SW 1271 (cell line): Measurements from ENCODE around the gene MEP1A.
"Not testable (repeated sequence)": the region's sequence is repeated elsewhere in the genome, so short reads cannot be mapped to it uniquely, and the experiment has no call there.

ENCODE experiments used
- DNase-seq, 2 experiments: peaks; one replicate each; lab custom pipeline; 2025; lab: John Stamatoyannopoulos, UW

MEP1A gene

DNA sequence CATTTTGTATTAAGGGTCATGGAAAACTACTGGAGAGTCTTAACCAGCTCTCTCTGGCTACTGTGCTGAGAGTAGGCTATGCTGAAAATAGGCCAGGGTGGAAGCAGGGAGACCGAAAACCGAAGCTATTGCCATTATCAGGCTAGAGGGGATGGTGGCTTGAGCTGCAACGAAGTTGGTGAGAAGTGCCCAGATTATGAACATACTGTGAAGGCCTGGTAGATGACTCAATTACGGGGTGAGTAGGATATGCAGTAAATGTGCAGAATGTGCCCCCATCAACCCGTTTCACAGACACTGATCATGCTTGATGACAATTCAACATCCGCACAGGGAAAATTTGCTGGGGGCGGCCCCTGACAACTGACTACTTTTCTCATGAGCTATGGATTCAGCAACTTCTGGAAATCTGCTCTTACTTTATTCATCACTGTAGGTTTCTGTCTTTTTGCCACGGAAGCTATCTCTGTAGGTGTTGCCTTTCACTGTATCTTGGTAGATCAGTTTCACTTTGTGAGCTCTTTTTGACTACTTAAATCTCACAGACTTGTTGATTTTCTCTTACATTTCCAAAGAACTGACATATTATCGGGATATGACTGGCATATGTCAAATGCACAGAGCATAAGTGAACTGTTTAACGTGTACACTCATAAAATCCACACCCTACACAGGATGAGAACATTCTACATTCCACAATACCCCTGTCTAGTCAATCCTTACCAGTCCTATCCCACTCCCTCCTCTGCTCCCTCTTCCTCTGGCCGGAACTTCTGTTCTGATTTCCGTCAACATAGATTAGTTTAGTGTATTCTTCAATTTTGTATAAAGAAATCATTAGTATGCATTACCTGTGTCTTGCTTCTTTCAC, 15.5 kb upstream of the MEP1A start:
- DNase-seq, result no peak

DNA sequence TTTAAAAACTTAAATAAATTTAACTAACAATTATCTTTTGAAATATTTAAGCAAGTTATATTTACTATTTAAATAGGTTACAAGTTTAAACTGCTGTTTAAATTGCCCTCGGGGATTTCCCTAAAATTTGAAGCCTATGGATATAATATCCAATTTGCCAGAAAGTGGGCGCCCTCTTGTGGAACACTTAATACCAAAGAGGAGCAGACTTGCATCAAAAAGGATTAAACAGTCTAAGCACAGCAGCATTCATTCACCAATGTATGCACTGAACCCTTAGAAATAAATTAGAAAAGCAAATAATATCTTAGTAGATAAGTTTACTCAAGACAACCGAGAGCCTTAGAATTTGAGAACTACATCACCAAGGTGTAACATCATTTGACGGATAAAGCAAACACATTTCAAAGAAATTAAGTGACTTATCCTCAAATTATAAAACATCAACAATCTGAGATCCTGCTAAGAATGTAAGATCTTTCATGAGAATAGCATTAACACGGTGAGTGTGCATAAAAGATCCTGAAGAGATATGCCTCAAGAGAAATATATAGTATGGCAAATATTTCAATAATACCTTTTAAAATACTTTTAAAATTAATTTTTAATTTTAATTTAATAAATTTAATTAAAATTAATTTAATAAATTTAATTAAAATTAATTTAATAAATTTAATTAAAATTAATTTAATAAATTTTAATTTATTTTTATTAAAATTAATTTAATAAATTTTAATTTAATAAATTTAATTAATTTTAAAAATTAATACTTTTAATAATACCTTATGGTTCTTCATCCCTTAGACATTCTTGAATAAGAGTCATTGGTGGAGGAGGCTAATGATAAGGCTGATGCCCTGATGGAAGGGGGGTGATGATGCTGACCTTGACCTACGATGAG, 11.5 kb upstream of the MEP1A start:
- DNase-seq, result peak in 1 of 2 experiments; percentile 56

DNA sequence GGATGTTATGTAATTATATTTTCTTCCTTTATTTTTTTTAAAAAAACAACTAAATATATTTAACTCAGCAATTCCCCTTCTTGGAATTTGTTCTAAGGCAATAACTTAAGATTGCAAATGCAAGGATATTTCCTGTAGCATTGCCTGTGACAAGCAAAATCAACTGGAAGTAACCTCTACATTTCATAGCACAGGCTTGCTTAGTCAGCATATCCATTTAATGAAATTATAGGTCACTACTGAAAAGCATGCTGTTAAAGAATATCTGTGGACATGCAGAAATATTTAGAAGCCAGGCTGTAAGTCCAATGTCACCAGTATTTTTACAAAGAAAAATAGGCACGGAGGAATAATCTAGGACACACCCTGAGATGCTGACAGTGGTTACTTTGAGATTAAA, 8.7 kb upstream of the MEP1A start:
- no peak for DNase-seq

DNA sequence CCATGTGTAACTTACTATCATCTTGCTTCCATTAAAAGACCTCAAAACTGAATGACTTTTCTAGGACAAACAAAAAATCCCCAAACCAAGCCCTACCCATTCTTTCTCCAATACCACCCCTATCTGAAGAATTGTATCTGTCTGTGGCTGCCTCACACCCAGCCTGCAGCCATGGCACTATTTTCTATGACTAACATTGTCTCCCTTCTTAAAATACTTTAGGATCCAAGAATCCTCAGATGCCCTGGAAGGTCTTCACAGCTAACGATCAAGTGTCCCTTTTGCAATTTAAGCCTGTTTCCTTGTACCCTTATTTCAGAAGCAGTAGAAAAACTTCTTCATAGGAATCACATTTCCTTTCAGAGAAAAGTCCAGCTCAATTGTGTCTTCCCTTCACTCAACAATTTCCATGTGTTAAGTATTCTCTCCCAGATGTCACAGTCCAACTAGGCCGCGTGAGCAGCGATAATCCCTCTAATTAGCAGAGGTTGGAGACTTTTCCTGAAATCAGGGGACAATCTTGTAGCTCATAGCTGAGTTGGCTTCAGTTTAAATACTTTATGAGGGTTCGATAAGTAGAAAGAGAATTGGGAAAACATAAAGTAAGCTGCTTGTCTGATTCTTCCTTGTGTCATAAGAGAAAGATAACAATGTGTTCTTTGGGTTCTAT, 5.2 kb upstream of the MEP1A start:
- no peak for DNase-seq

- DNase-seq, result no peak
Observed at GRCh38 chr6:46788791-46789190, 4.4 kb upstream of the MEP1A start.

DNA sequence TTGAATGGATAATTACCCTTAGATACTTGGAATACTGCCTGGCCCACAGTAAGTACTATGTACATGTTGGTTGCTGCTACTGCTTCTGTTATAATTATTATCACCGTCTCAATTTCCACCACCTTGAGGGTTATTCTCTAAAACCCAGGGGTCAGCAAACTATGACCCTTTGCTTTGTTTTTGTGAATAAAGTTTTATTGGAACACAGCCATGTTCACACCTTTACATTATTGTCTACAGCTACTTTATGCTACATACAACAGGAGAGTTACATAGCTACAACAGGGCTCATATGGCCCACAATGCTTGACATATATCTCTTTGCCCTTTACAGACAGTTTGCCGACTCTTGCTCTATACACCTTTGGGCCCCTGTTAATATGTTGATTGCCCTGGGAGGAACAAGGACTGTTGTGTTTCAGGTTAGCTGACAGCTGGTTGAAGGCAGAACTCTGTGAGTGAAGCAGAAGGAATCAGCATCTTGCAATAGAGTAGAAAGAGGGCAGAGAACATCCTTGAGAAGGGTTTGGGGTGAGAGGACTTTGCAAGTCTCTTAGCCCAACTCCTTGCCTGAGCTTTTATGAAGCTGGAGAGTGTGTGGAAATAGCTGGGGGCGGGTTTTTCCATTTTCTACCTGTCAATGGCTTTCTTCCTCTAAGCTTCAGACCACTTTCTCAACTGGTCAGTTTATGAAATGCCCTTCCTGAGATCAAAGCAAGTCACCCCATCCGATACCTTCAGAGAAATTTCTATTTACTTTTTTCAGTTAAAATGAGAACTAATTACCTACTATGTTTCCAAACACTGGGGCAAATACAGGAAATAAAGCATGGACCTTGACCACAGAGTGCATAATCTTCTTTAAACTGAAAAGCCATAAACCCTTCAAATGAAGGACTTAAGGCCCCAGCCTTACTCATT, 3.5 kb upstream of the MEP1A start:
- no peak for DNase-seq

GRCh38 chr6:46790355-46790874, 2.8 kb upstream of the MEP1A start:
- DNase-seq, result no peak

DNA sequence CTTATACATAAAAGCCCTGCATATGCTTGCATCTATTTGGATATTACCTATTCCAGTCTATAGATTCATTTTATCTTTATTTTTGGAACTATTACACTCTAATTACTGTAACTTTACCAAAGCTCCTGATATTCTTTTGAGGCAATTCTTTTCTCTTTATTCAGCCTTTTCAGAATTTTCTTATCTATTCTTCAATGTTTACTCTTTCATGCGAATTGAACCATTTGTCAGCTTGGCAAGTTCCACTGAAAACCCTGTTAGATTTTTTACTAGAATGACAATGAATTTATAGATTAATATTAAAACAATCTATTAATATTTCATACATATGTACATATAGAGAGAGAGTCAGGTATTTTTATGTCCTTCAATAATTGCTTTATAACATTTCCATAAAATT, 554 bp upstream of the MEP1A start:
- DNase-seq, result no peak

GRCh38 chr6:46794068-46794467, 879 bp downstream of the MEP1A start:
- no peak for DNase-seq

DNA sequence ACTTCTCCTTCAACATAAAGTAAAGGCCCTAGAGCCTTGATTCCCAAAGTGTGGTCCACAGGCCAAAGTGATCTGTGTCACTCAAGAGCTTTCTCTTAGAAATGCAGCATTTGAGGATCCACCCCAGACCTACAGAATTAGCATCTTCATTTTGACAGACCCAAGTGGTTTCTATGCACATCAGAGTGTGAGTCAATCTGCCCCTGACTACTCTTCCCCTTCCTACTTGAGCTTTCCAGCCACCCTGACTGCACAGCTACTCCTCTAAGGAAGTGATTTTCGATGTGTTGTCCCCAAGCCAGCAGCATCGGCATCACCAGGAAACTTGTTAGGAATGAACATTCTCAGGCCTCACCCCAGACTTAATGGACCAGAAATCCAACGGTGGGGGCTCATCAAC, 2.6 kb downstream of the MEP1A start:
- no peak for DNase-seq

DNA sequence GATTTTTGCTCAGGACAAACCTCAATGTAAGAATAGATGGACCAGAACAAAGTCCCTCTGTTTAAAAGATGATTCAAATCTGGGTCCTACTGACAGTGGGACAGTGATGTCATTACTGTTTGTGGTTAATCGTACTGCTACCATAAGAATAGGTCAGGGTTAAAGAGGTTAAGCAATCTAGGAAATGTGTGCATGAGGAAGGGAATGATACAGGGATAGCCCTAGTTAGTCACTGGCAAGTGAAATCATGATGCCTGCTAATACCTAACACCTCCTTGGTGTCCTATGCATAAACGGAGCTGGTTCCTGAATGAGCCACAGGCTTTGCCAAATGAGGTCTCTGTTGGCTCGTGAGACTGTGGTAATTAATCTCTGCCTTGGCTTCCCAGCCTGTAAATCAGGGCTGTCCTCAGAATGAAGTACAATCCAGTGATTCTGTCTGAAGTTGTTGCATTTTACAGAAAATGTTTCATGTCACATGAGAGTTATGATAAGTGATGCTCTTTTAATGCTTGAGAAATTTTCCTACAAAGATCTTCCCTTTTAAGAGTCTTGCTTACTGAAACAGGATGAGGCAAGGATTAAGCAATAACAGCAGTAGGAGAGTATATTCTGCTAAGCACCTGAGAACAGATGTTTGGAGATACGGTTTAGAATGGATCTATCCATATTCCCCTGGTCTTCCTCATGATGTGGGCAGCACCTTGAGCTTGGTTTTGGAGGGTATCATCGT, 3.8 kb downstream of the MEP1A start:
- DNase-seq, result no peak

DNA sequence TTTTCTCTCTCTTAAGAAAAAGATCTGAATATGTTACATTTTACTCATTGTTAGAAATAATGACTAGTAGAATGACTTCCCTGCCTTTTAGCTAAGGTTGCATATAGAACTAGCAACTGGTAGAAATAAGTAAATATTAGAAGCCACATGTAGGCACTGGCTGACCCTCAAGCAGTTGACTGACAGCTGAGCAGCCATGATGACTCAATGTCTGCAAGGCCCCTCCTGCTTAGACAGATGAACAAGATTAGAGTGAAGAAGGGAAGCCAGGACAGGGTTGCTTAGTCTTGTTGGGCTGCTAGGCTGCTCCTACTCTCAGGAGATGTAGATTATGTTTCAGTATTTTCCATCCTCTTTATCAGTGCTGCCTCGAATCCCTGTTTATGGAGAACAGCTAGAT, 6.5 kb downstream of the MEP1A start:
- no peak for DNase-seq

DNA sequence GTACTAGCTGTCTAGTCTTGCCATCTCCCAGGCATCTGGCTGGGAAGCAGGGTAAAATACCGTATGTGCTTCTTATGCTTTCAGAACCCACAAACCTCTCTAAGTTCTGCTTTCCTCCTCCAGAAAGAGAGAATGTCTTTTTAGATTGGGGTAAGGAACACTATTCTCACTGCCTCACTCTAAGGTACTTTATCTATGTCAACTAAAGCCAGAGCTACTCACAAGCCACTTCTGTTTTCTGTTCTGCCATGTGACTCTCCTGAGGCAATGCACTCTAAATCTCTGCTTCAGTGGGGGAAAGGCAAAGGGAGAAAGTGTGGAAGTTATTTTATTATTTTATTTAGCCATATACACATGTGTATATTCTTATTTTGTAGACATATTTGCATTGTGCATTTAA, 15.6 kb downstream of the MEP1A start:
- no peak for DNase-seq

DNA sequence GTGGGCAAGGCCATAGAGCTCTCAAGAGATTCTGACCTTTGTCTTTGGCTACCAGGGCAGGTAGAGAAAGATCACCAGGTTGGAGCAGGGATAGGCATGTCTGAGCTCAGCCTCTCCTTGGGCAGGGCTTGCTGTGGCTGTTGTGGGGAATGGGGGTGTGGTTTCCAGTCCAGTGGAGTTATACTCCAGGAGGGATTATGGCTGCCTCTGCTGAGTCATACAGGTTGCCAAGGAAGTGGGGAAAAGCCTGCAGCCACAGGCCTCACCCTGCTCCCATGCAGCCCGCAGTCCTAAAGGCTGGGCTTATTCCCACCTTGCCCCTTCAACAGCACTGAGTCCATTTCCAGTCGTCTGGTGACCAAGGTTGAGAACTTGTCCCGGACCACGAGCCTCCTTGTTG, 21.9 kb downstream of the MEP1A start:
- no peak for DNase-seq

GRCh38 chr6:46816626-46817025, 23.4 kb downstream of the MEP1A start:
- no peak for DNase-seq

DNA sequence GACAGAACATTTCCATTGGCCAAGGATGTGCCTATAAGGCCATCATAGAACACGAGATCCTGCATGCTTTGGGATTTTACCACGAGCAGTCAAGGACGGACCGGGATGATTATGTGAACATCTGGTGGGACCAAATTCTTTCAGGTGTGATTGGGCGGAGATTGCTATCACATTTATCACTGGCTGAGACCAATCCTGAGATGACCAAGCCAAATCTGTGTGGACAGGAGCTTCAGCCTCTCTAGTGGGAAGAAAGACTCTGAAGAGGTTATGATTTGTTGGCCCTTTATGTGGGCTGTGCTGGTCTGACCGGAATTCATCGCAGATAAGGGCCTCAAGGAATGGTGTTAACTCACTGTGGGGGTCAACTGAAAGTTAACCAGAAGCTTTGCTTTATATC, 26.4 kb downstream of the MEP1A start:
- no peak for DNase-seq

DNA sequence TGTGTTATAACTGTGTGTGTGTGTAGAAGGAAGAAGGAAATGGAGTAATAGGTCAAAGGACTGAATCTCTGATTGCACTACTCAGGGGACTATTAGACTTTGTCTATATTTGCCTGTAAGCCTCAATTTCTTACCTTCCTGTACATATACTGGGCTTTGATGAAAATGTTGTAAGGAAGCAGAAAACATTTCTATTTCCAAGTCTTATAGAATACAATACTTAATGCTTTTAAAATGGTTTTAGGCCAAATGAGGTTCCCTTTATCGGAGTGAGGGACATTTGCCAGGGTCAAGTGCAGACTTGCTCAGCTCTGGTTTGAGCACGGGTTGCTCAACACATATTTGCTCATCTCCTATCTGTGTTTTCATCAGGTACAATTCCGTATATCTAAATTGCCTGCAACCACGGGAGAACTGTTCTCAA, 28.3 kb downstream of the MEP1A start:
- no peak for DNase-seq

DNA sequence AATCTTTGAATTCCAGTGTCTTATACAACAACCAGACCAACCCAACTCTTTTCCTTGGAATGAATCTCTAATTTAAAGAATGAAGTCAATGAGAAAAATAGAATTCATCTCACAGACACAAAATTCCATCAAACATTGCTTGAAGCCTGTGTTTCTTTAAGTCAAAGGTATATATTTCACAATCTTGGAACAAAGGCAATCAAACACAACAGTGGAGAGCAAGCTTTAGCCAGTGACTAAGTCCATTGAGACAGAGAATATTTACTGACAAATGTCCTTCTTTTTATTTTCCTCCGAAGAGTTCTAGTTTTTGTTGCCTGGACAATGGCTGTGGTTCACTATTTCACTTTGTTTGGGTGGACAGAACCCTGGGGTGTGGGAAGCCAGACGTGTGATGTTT, 35.8 kb downstream of the MEP1A start:
- DNase-seq, result no peak

DNA sequence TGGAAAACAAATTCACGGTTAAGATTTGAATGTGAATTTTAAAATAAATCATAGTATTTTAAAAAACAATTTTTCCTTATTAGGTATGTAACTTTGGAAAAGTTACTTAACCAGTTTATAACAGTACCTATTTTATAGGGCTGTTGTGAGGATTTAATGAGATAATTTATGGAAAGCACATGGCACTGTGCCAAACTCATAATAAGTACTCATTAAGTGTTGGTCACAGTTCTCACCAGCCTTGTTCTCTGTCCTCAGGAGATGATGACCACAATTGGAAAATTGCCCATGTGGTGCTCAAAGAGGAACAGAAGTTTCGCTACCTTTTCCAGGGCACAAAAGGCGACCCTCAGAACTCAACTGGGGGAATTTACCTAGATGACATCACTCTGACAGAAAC, 39.6 kb downstream of the MEP1A start:
- DNase-seq, result no peak

GRCh38 chr6:46834257-46834916, 41.2 kb downstream of the MEP1A start:
- DNase-seq, result not testable (repeated sequence)
